ENCODE results near the gene PTCD2.

GRCh38 chr5:72393052-72393451 lies 72.9 kb downstream of the PTCD2 start:
- TF ChIP-seq, protein P1, sequence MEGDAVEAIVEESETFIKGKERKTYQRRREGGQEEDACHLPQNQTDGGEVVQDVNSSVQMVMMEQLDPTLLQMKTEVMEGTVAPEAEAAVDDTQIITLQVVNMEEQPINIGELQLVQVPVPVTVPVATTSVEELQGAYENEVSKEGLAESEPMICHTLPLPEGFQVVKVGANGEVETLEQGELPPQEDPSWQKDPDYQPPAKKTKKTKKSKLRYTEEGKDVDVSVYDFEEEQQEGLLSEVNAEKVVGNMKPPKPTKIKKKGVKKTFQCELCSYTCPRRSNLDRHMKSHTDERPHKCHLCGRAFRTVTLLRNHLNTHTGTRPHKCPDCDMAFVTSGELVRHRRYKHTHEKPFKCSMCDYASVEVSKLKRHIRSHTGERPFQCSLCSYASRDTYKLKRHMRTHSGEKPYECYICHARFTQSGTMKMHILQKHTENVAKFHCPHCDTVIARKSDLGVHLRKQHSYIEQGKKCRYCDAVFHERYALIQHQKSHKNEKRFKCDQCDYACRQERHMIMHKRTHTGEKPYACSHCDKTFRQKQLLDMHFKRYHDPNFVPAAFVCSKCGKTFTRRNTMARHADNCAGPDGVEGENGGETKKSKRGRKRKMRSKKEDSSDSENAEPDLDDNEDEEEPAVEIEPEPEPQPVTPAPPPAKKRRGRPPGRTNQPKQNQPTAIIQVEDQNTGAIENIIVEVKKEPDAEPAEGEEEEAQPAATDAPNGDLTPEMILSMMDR (IDR thresholded peaks at IDR 0.05): no peak
- TF ChIP-seq POLR2A (IDR thresholded peaks at IDR 0.05): no peak

All from body of pancreas (tissue), 4 donors.